Left ventricle myocardium inferior (tissue), 1 donor: ENCODE measurements around the gene FBXL14. TPM values are rescaled to one million over a fixed set of nuclear protein-coding genes. Genes with fewer than 3 reads are reported as not detected.
"Not testable (repeated sequence)": the region's sequence is repeated elsewhere in the genome, so short reads cannot be mapped to it uniquely, and the experiment has no call there.

Source experiments
- DNase-seq: peaks from one replicate; pipeline ENCODE4 v3.0.0-alpha.2; 2020
- H3K27ac ChIP-seq: fragments of 200-600 bp; replicated peaks from 2 replicates; pipeline ENCODE4 v1.8.0; 2021
- H3K27me3 ChIP-seq: fragments of 200-600 bp; 2 replicates; pipeline ENCODE4 v1.8.0; 2021; ENCODE audit warnings: low read depth
- H3K36me3 ChIP-seq: fragments of 200-600 bp; 2 replicates; pipeline ENCODE4 v1.8.0; 2021
- H3K4me1 ChIP-seq: fragments of 200-600 bp; 2 replicates; pipeline ENCODE4 v1.8.0; 2021
- H3K4me3 ChIP-seq: fragments of 200-600 bp; 2 replicates; pipeline ENCODE4 v1.8.0; 2021; ENCODE audit warnings: mild to moderate bottlenecking, moderate library complexity
- H3K9me3 ChIP-seq: fragments of 200-600 bp; replicated peaks from 2 replicates; pipeline ENCODE4 v1.8.0; 2021
- intact Hi-C: fragments of 100-400 bp; cut with micrococcal nuclease; formaldehyde crosslinking; loops from one replicate; pipeline ENCODE4 v1.11.0; 2022
- total RNA-seq: library from RNA; stranded (reverse); fragmentation: NEBNext Ultra II Directional; extraction: Animal tissue kit (Norgen Biotek cat#: 25700); gene quantifications from one replicate; pipeline ENCODE4 v1.2.1, GENCODE V29; 2021
- TF ChIP-seq, protein P1 (sequence below): fragments of 200-600 bp; IDR thresholded peaks from 2 replicates; pipeline ENCODE4 v1.8.0; 2021; ENCODE audit warnings: antibody characterized with exemption, mild to moderate bottlenecking, borderline replicate concordance
- donor health status: DM: no; HTN: yes; CAD: no; lungs with severe emphysema.

The FBXL14 gene
- total RNA-seq, 1 donor from 2014 or later = 6.8 TPM

GRCh38 chr12:1604464-1604863 lies 10.1 kb upstream of the FBXL14 start:
- intact Hi-C loops = no loop called here
- TF ChIP-seq, protein P1, sequence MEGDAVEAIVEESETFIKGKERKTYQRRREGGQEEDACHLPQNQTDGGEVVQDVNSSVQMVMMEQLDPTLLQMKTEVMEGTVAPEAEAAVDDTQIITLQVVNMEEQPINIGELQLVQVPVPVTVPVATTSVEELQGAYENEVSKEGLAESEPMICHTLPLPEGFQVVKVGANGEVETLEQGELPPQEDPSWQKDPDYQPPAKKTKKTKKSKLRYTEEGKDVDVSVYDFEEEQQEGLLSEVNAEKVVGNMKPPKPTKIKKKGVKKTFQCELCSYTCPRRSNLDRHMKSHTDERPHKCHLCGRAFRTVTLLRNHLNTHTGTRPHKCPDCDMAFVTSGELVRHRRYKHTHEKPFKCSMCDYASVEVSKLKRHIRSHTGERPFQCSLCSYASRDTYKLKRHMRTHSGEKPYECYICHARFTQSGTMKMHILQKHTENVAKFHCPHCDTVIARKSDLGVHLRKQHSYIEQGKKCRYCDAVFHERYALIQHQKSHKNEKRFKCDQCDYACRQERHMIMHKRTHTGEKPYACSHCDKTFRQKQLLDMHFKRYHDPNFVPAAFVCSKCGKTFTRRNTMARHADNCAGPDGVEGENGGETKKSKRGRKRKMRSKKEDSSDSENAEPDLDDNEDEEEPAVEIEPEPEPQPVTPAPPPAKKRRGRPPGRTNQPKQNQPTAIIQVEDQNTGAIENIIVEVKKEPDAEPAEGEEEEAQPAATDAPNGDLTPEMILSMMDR = no peak
- no peak overlapping the region for H3K4me3 ChIP-seq
- H3K36me3 ChIP-seq = no peaks in the 10 kb centered on the region
- H3K27me3 ChIP-seq = no peaks in the 10 kb centered on the region
- H3K9me3 ChIP-seq = no peaks in the 10 kb centered on the region
- peaks cover 34% of the 10 kb centered on the region for H3K4me1 ChIP-seq
- no peak overlapping the region for H3K27ac ChIP-seq
- no peak for DNase-seq

GRCh38 chr12:1603269-1603993 lies 9.1 kb upstream of the FBXL14 start:
- Histone ChIP-seq H3K27me3 (no peaks in the 10 kb centered on the region), H3K36me3 (no peaks in the 10 kb centered on the region), H3K9me3 (no peaks in the 10 kb centered on the region), H3K27ac (no peak overlapping the region), H3K4me1 (peaks cover 29% of the 10 kb centered on the region), H3K4me3 (no peak overlapping the region)
- DNase-seq = no peak
- TF ChIP-seq, protein P1 = no peak
- intact Hi-C loops = no loop called here

DNA sequence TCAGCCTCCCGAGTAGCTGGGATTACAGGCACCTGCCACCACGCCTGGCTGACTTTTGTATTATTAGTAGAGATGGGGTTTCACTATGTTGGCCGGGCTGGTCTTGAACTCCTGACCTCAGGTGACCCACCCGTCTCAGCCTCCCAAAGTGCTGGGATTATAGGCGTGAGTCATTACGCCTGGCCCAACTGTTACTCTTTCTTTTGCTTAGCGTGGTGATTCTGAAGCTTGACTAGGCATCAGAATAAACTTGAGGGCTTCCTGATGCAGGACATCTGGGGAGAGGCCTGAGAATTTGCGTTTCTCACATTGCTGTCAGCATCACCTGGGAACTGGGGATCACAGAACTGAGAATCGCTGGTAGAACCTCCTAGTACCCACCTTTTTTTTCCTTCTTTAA lies 8.3 kb upstream of the FBXL14 start:
- H3K4me3 ChIP-seq, intact Hi-C loops, H3K9me3 ChIP-seq, H3K36me3 ChIP-seq, H3K27me3 ChIP-seq, H3K27ac ChIP-seq, DNase-seq: not testable (repeated sequence)
- H3K4me1 ChIP-seq = peaks cover 22% of the 10 kb centered on the region

DNA sequence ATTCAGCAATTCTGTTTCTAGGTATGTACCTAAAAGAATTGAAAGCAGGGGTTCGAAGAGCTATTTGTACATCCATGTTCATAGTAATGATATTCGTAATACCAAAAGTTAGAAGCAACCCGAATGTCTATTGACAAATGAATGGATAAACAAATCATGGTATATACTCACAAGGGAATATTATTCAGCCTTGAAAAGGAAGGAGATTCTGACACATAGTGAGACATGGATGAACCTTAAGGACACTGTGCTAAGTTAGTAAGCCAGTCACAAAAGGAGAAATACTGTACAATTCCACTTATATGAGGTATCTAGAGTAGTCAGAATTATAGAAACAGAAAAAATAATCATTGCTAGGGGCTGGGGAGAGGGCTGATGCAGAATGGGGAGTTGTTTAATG lies 4.4 kb upstream of the FBXL14 start:
- DNase-seq = no peak
- H3K27ac ChIP-seq = no peak overlapping the region

DNA sequence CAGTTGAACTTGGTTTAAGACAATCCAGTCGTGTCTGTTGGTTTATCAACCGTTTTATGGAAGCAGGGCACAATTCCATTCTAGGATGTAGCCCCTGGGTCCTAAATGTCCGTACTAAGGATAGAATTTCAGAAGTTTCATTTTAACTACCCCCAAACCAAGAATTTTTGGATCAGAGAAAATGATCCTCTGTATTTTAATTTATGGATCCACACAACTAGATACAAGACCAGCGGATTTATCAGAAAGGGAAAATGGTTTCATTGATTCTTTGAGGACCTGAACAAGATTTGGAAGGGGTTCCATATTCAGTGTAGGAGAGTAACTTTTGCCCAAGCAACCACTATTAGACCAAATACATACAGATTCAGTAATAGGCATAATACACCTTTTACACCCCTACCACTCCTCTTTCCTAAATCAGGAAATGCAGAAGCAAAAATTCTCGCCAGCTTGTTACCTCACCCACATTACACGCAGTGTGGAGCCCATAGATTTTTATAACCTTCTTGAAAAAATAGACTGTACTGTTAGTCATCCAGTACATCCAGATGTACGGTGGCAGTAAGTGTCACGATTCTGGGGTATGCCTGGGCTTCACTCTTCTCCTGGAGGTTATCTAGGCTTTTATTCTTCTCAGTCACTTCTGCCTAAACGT lies 1.4 kb upstream of the FBXL14 start:
- Histone ChIP-seq H3K27ac (peak overlapping the region; percentile 99), H3K36me3 (no peaks in the 10 kb centered on the region), H3K9me3 (no peaks in the 10 kb centered on the region), H3K27me3 (no peaks in the 10 kb centered on the region), H3K4me1 (peaks cover 40% of the 10 kb centered on the region), H3K4me3 (peak overlapping the region; percentile 89)
- intact Hi-C loops = no loop called here
- no peak for DNase-seq
- TF ChIP-seq, protein P1 = no peak

More for the DNA sequence above, 4.4 kb upstream of the FBXL14 start:
- Histone ChIP-seq H3K9me3 (no peaks in the 10 kb centered on the region), H3K36me3 (no peaks in the 10 kb centered on the region), H3K4me1 (peaks cover 11% of the 10 kb centered on the region), H3K4me3 (no peak overlapping the region), H3K27me3 (no peaks in the 10 kb centered on the region)
- intact Hi-C loops = no loop called here
- TF ChIP-seq, protein P1 = no peak

- no peak for DNase-seq
- H3K4me1 ChIP-seq = peaks cover 48% of the 10 kb centered on the region
- peak overlapping the region; percentile 99 for H3K27ac ChIP-seq
- peak overlapping the region; percentile 89 for H3K4me3 ChIP-seq
- no peaks in the 10 kb centered on the region for H3K27me3 ChIP-seq
- intact Hi-C loops = no loop called here
- TF ChIP-seq, protein P1 = no peak
- no peaks in the 10 kb centered on the region for H3K36me3 ChIP-seq
- no peaks in the 10 kb centered on the region for H3K9me3 ChIP-seq
Observed at GRCh38 chr12:1595026-1595561, 713 bp upstream of the FBXL14 start.
